HepG2 (cell line): Measurements from ENCODE around the gene KCNJ14. TPM values are rescaled to one million over a fixed set of nuclear protein-coding genes. Genes with fewer than 3 reads are reported as not detected.

ENCODE experiments used
- ATAC-seq: fragments of 200-7000 bp; cut with Tn5 transposase; 3 replicates; pipeline ENCODE4 v1.9.1; 2020; ENCODE audit warnings: mild to moderate bottlenecking, moderate library complexity
- BruUV-seq: library from RNA; stranded (reverse); fragments of 400-500 nt; replicated peaks from 2 replicates; lab custom pipeline; 2021; lab: Mats Ljungman, UMichigan
- CTCF ChIA-PET: fragments of 300-600 bp; formaldehyde crosslinking; extraction: SDS; loops from one replicate; lab custom pipeline; 2021; ENCODE audit warnings: low total read pairs, inconsistent platforms, low intra/inter-chr PET ratio; lab: Yijun Ruan, JAX
- POLR2A ChIA-PET: fragments of 350-600 bp; sonication (Branson Sonifier 250); formaldehyde crosslinking; loops from one replicate; lab custom pipeline; 2020; ENCODE audit warnings: antibody characterized with exemption, inconsistent platforms; lab: Yijun Ruan, JAX
- DNase-seq: peaks from one replicate; pipeline ENCODE4 v3.0.0-alpha.2; 2015; ENCODE audit warnings: low spot score
- FAIRE-seq: peaks from 3 replicates; lab custom pipeline; 2011; peaks lifted over from hg19 to GRCh38; lab: Jason Lieb, UNC
- H2AFZ ChIP-seq: one replicate; pipeline ENCODE4 v1.6.1; 2011; ENCODE audit warnings: low read length, inconsistent platforms
- H3K27ac ChIP-seq: fragments of 300-600 bp; 3 replicates; pipeline ENCODE4 v1.8.0; 2011; ENCODE audit warnings: mixed run types, mild to moderate bottlenecking, mixed read lengths, low read length, inconsistent platforms; ENCODE audit not compliant: insufficient read depth; ENCODE audit errors: extremely low read length
- H3K27me3 ChIP-seq, 2 experiments: fragments of 200-600 bp in 1 of 2; 2 replicates in 1 of 2; 3 replicates in 1 of 2; pipeline versions ENCODE4 v1.6.0 to v1.8.0; 2011; ENCODE audit warnings: low read length in 2 of 2, mild to moderate bottlenecking in 2 of 2, moderate library complexity in 2 of 2, inconsistent platforms in 1 of 2; ENCODE audit not compliant: insufficient read depth in 2 of 2, control insufficient read depth in 1 of 2
- H3K36me3 ChIP-seq, 2 experiments: fragments of 200-600 bp in 1 of 2; replicated peaks in 1 of 2; 2 replicates in 1 of 2; 3 replicates in 1 of 2; pipeline versions ENCODE4 v1.5.1 to v1.8.0; 2011; ENCODE audit warnings: low read length in 2 of 2, inconsistent platforms in 1 of 2; ENCODE audit not compliant: insufficient read depth in 2 of 2, control insufficient read depth in 1 of 2
- H3K4me1 ChIP-seq: 2 replicates; pipeline ENCODE4 v1.5.1; 2012; ENCODE audit warnings: low read length, inconsistent platforms; ENCODE audit not compliant: insufficient read depth
- H3K4me2 ChIP-seq: 2 replicates; pipeline ENCODE4 v1.6.0; 2011; ENCODE audit warnings: low read depth, low read length, inconsistent platforms
- H3K4me3 ChIP-seq, 3 experiments: fragments of 200-600 bp in 1 of 3; sonication (generic), shearing (Covaris generic) in 1 of 3; replicated peaks in 1 of 3; 2 replicates each; pipeline ENCODE4 v1.5.1; 2011 to 2016; ENCODE audit warnings: low read length in 3 of 3, inconsistent platforms in 2 of 3, low read depth in 2 of 3, mild to moderate bottlenecking in 2 of 3, control low read depth in 1 of 3, mixed read lengths in 1 of 3; ENCODE audit not compliant: insufficient read depth in 1 of 3
- H3K79me2 ChIP-seq: one replicate; pipeline ENCODE4 v1.6.1; 2011; ENCODE audit warnings: low read length, inconsistent platforms; ENCODE audit not compliant: insufficient read depth
- H3K9ac ChIP-seq: 2 replicates; pipeline ENCODE4 v1.6.0; 2011; ENCODE audit warnings: mild to moderate bottlenecking, low read depth, low read length, inconsistent platforms; ENCODE audit not compliant: insufficient read depth
- H3K9me3 ChIP-seq: 2 replicates; pipeline ENCODE4 v1.5.1; 2012; ENCODE audit warnings: mild to moderate bottlenecking, low read length
- H4K20me1 ChIP-seq: 2 replicates; pipeline ENCODE4 v1.6.0; 2011; ENCODE audit warnings: inconsistent platforms, mild to moderate bottlenecking, low read length, moderate library complexity; ENCODE audit not compliant: insufficient read depth
- DNMT3B ChIP-seq: conservative IDR thresholded peaks from 2 replicates; pipeline ENCODE4 v1.6.1; 2016; ENCODE audit warnings: missing biosample characterization, control low read depth
- GABPB1 ChIP-seq: IDR thresholded peaks from 2 replicates; pipeline ENCODE4 v1.6.1; 2016; ENCODE audit warnings: mild to moderate bottlenecking, missing genetic modification reagents, moderate library complexity, missing compliant biosample characterization
- ISL2 ChIP-seq: sonication (generic); formaldehyde crosslinking; IDR thresholded peaks from 2 replicates; pipeline ENCODE4 v1.5.0; 2020; ENCODE audit warnings: missing genetic modification reagents
- KLF12 ChIP-seq: sonication (generic); formaldehyde crosslinking; IDR thresholded peaks from 2 replicates; pipeline ENCODE4 v1.4.0; 2020; ENCODE audit warnings: missing genetic modification reagents, borderline replicate concordance
- PRMT3 ChIP-seq: sonication (generic); formaldehyde crosslinking; IDR thresholded peaks from 2 replicates; pipeline ENCODE4 v1.8.1; 2022; ENCODE audit warnings: low read depth, mild to moderate bottlenecking, moderate library complexity, missing genetic modification reagents, borderline replicate concordance
- REPIN1 ChIP-seq: sonication (generic); formaldehyde crosslinking; IDR thresholded peaks from 2 replicates; pipeline ENCODE4 v1.8.0; 2022; ENCODE audit warnings: missing genetic modification reagents, low read depth, mild to moderate bottlenecking, borderline replicate concordance
- RXRA ChIP-seq: sonication (generic); formaldehyde crosslinking; IDR thresholded peaks from 2 replicates; pipeline ENCODE4 v1.5.1; 2020; ENCODE audit warnings: missing genetic modification reagents
- SNAI1 ChIP-seq: sonication (generic); formaldehyde crosslinking; IDR thresholded peaks from 2 replicates; pipeline ENCODE4 v1.5.0; 2020; ENCODE audit warnings: mild to moderate bottlenecking, missing genetic modification reagents, borderline replicate concordance
- ZBTB38 ChIP-seq: sonication (generic); formaldehyde crosslinking; IDR thresholded peaks from 2 replicates; pipeline ENCODE4 v1.5.1; 2020; ENCODE audit warnings: mild to moderate bottlenecking, missing genetic modification reagents
- ZKSCAN8 ChIP-seq: IDR thresholded peaks from 2 replicates; pipeline ENCODE4 v1.6.1; 2016; ENCODE audit warnings: borderline replicate concordance, missing genetic modification reagents, missing compliant biosample characterization
- ZNF121 ChIP-seq: sonication (generic); formaldehyde crosslinking; IDR thresholded peaks from 2 replicates; pipeline ENCODE4 v1.5.0; 2020; ENCODE audit warnings: mild to moderate bottlenecking, missing genetic modification reagents
- ZNF362 ChIP-seq: sonication (generic); formaldehyde crosslinking; IDR thresholded peaks from 2 replicates; pipeline ENCODE4 v1.4.0; 2020; ENCODE audit warnings: missing genetic modification reagents, mild to moderate bottlenecking, borderline replicate concordance
- ZNF577 ChIP-seq: sonication (generic); formaldehyde crosslinking; IDR thresholded peaks from 2 replicates; pipeline ENCODE4 v1.4.0; 2020; ENCODE audit warnings: mild to moderate bottlenecking, low read depth, missing genetic modification reagents, borderline replicate concordance
- ZNF83 ChIP-seq: sonication (generic); formaldehyde crosslinking; IDR thresholded peaks from 2 replicates; pipeline ENCODE4 v1.4.0; 2020; ENCODE audit warnings: missing genetic modification reagents, mild to moderate bottlenecking, borderline replicate concordance
- ZNF883 ChIP-seq: sonication (generic); formaldehyde crosslinking; IDR thresholded peaks from 2 replicates; pipeline ENCODE4 v1.5.1; 2020; ENCODE audit warnings: mild to moderate bottlenecking, missing genetic modification reagents; ENCODE audit errors: not compliant biosample characterization
- WGBS: methylation state at CpG from one replicate; pipeline ENCODE4 v1.1.6; 2017; ENCODE audit warnings: low lambda C conversion rate; 5-methylcytosine and 5-hydroxymethylcytosine counted together
- in situ Hi-C: cut with HindIII; loops from 2 replicates; pipeline ENCODE4 v1.10.0; 2017; ENCODE audit warnings: low pct_unique_long_range_greater_than_20kb; ENCODE audit not compliant: extremely low pct_ligation_motif_present
- intact Hi-C: fragments of 100-400 bp; cut with micrococcal nuclease; formaldehyde crosslinking; loops from one replicate; pipeline ENCODE4 v1.10.0; 2022; ENCODE audit not compliant: unreplicated experiment
- polyA plus RNA-seq, 8 experiments: library from polyadenylated mRNA; depleted of rRNA in 3 of 8; stranded (reverse) in 7 of 8; unstranded in 1 of 8; fragments of >200 nt; fragmentation: Illumina TruSeq in 4 of 8; extraction: Trizol in 4 of 8; gene quantifications; 2 replicates each; pipeline versions ENCODE4 v1.2.1 to v1.2.3, GENCODE V29; 2011 to 2016; ENCODE audit warnings: low read depth in 4 of 8, missing spikeins in 1 of 8, mixed read lengths in 1 of 8; ENCODE audit not compliant: insufficient read depth in 1 of 8
- total RNA-seq, 5 experiments: library from RNA; depleted of rRNA; stranded (reverse); fragments of >200 nt; fragmentation: Illumina TruSeq; extraction: Trizol; gene quantifications; 2 replicates each; pipeline ENCODE4 v1.2.3, GENCODE V29; 2016; ENCODE audit warnings: low read depth in 1 of 5
- TF ChIP-seq, protein P1 (sequence below): sonication (generic); formaldehyde crosslinking; IDR thresholded peaks from 2 replicates; pipeline ENCODE4; 2020; ENCODE audit warnings: missing genetic modification reagents, mild to moderate bottlenecking, borderline replicate concordance

The KCNJ14 gene
- total and polyA plus RNA-seq, 2 of the 13 experiments (the other 11 are each of a cell fraction or from before 2014, with no cell fraction given), result 0.20 to 0.51 TPM

GRCh38 chr19:48415806-48416221 lies 39.6 kb upstream of the KCNJ14 start:
- TF ChIP-seq SNAI1 (CRISPR knock-in tag) (no peak), ZNF577 (no peak), ISL2 (CRISPR knock-in tag) (no peak), ZBTB38 (CRISPR knock-in tag) (no peak), ZNF883 (CRISPR knock-in tag) (no peak), KLF12 (no peak), ZNF121 (CRISPR knock-in tag) (no peak), REPIN1 (CRISPR knock-in tag) (no peak)
- in situ Hi-C loops, result no loop called here
- 94% methylated on average over 26 of the region's 30 CpGs for WGBS

GRCh38 chr19:48417421-48417820 lies 38.0 kb upstream of the KCNJ14 start:
- ChIA-PET POLR2A (no interaction called here), CTCF (no interaction called here)
- Histone ChIP-seq H3K36me3 (no peaks in the 10 kb centered on the region), H3K4me2 (peak overlapping the region; percentile 30), H3K27me3 (no peaks in the 10 kb centered on the region; a peak in 1 of 5 replicates), H3K4me1 (peaks cover 39% of the 10 kb centered on the region), H3K79me2 (no peaks in the 10 kb centered on the region), H3K27ac (no peak overlapping the region), H3K4me3 (peak overlapping the region in 1 of 3 experiments; percentile 13; a peak in 1 of 6 replicates), H2AFZ (no peak overlapping the region), H3K9ac (no peak overlapping the region), H4K20me1 (no peaks in the 10 kb centered on the region), H3K9me3 (no peaks in the 10 kb centered on the region)
- FAIRE-seq (no peak), DNase-seq (peak; percentile 29), ATAC-seq (peak; percentile 72)
- in situ Hi-C loops (no loop called here), intact Hi-C loops (no loop called here)
- no TSS peak for BruUV-seq
- 11% methylated on average over 7 of the region's 7 CpGs for WGBS
- TF ChIP-seq PRMT3 (CRISPR knock-in tag) (no peak), ZKSCAN8 (CRISPR knock-in tag) (no peak), DNMT3B (no peak), ZNF83 (CRISPR knock-in tag) (no peak), RXRA (0 out of 2 replicates have a peak, but pooled peaks have one; percentile 22), GABPB1 (no peak), ZNF362 (CRISPR knock-in tag) (no peak)
- TF ChIP-seq, protein P1, sequence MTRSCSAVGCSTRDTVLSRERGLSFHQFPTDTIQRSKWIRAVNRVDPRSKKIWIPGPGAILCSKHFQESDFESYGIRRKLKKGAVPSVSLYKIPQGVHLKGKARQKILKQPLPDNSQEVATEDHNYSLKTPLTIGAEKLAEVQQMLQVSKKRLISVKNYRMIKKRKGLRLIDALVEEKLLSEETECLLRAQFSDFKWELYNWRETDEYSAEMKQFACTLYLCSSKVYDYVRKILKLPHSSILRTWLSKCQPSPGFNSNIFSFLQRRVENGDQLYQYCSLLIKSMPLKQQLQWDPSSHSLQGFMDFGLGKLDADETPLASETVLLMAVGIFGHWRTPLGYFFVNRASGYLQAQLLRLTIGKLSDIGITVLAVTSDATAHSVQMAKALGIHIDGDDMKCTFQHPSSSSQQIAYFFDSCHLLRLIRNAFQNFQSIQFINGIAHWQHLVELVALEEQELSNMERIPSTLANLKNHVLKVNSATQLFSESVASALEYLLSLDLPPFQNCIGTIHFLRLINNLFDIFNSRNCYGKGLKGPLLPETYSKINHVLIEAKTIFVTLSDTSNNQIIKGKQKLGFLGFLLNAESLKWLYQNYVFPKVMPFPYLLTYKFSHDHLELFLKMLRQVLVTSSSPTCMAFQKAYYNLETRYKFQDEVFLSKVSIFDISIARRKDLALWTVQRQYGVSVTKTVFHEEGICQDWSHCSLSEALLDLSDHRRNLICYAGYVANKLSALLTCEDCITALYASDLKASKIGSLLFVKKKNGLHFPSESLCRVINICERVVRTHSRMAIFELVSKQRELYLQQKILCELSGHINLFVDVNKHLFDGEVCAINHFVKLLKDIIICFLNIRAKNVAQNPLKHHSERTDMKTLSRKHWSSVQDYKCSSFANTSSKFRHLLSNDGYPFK (CRISPR knock-in tag), result no peak

More at GRCh38 chr19:48415806-48416221, 39.6 kb upstream of the KCNJ14 start:
- no peak for ATAC-seq
- H3K9me3 ChIP-seq, result no peaks in the 10 kb centered on the region
- no peak for DNase-seq
- no peak overlapping the region for H3K9ac ChIP-seq
- H3K4me1 ChIP-seq, result peaks cover 39% of the 10 kb centered on the region
- intact Hi-C loops, result no loop called here
- no peaks in the 10 kb centered on the region; a peak in 1 of 5 replicates for H3K27me3 ChIP-seq
- H3K4me2 ChIP-seq, result no peak overlapping the region
- no peaks in the 10 kb centered on the region for H4K20me1 ChIP-seq
- ChIA-PET POLR2A (no interaction called here), CTCF (no interaction called here)
- FAIRE-seq, result no peak
- H3K4me3 ChIP-seq, result no peak overlapping the region
- H3K79me2 ChIP-seq, result no peaks in the 10 kb centered on the region
- H3K27ac ChIP-seq, result no peak overlapping the region
- no peak overlapping the region for H2AFZ ChIP-seq
- BruUV-seq, result no TSS peak
- H3K36me3 ChIP-seq, result no peaks in the 10 kb centered on the region
